Measurements from ENCODE around the gene KCNQ1. TPM values are rescaled to one million over a fixed set of nuclear protein-coding genes. Genes with fewer than 3 reads are reported as not detected.

Gene KCNQ1
- total RNA-seq, 1 experiment from 2014 or later, result 1.0 TPM

DNA sequence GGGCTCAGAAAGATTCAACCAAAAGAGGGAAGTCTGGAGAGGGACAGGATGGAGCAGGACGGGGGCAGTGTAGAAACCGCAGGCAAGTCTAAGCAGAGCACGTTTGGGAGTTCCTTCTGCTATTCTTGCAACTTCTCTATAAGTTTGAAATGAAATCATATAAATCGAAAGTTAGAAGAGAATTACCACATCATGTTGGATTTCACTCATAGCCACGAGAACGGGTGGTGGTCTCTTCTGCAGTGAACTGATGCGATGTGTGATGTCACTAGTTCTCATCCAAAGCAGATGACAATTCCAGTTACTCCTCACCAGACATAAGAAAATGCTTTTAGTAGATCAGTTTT, 36.0 kb downstream of the KCNQ1 start:
- TF ChIP-seq, protein P1, sequence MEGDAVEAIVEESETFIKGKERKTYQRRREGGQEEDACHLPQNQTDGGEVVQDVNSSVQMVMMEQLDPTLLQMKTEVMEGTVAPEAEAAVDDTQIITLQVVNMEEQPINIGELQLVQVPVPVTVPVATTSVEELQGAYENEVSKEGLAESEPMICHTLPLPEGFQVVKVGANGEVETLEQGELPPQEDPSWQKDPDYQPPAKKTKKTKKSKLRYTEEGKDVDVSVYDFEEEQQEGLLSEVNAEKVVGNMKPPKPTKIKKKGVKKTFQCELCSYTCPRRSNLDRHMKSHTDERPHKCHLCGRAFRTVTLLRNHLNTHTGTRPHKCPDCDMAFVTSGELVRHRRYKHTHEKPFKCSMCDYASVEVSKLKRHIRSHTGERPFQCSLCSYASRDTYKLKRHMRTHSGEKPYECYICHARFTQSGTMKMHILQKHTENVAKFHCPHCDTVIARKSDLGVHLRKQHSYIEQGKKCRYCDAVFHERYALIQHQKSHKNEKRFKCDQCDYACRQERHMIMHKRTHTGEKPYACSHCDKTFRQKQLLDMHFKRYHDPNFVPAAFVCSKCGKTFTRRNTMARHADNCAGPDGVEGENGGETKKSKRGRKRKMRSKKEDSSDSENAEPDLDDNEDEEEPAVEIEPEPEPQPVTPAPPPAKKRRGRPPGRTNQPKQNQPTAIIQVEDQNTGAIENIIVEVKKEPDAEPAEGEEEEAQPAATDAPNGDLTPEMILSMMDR (IDR thresholded peaks at IDR 0.05; ENCODE audit: insufficient read depth in 1 of 2, low read depth in 1 of 2, low read length in 1 of 2, severe bottlenecking in 1 of 2, unreplicated experiment in 1 of 2), result no peak
- H3K27ac Mint-ChIP-seq (ENCODE audit: unreplicated experiment), result no peak overlapping the region
- Histone ChIP-seq H3K4me1 (no peaks in the 10 kb centered on the region), H3K36me3 (ENCODE audit: control insufficient read depth, insufficient read depth, low read length) (no peaks in the 10 kb centered on the region), H3K4me3 (ENCODE audit: low read depth, low read length) (no peak overlapping the region), H3K9me3 (peaks cover 23% of the 10 kb centered on the region), H3K27me3 (replicated peaks; ENCODE audit: control insufficient read depth, insufficient read depth, low read length) (no peaks in the 10 kb centered on the region)
- peaks cover 31% of the 10 kb centered on the region for H3K9me3 Mint-ChIP-seq (ENCODE audit: unreplicated experiment)
- H3K36me3 Mint-ChIP-seq (ENCODE audit: insufficient read depth, unreplicated experiment), result no peaks in the 10 kb centered on the region
- BruUV-seq (replicated peaks), result no TSS peak
- ChIA-PET POLR2A (no interaction called here), CTCF (no interaction called here)
- H3K4me1 Mint-ChIP-seq (ENCODE audit: low read depth, unreplicated experiment), result no peaks in the 10 kb centered on the region
- no peak for DNase-seq
- H3K27me3 Mint-ChIP-seq (ENCODE audit: insufficient read depth, unreplicated experiment), result peaks cover 12% of the 10 kb centered on the region
- intact Hi-C loops (cut with micrococcal nuclease; ENCODE audit: unreplicated experiment), result no loop called here
- H3K4me3 Mint-ChIP-seq (ENCODE audit: unreplicated experiment), result no peak overlapping the region

DNA sequence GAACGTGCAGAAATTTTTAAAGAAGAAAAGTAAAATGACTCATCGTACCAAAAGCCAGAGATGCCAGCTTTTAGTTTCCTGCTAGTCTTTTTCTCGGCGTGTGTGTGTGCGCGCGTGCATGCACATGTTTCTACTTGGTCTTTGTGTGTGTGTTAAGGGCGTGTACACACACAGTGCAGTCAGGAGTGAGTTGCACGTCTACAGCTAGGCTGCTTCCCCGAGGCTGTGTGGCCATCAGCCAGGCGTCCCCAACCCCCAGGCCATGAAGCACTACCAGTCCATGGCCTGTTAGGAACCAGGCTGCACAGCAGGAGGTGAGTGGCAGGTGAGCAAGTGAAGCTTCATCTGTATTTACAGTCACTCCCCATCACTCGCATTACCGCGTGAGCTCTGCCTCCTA, 36.4 kb downstream of the KCNQ1 start:
- no TSS peak for BruUV-seq (replicated peaks)
- ChIA-PET POLR2A (no interaction called here), CTCF (no interaction called here)
- no peaks in the 10 kb centered on the region for H3K36me3 Mint-ChIP-seq (ENCODE audit: insufficient read depth, unreplicated experiment)
- H3K27me3 Mint-ChIP-seq (ENCODE audit: insufficient read depth, unreplicated experiment), result peaks cover 12% of the 10 kb centered on the region
- H3K27ac Mint-ChIP-seq (ENCODE audit: unreplicated experiment), result no peak overlapping the region
- TF ChIP-seq, protein P1 (IDR thresholded peaks at IDR 0.05; ENCODE audit: insufficient read depth in 1 of 2, low read depth in 1 of 2, low read length in 1 of 2, severe bottlenecking in 1 of 2, unreplicated experiment in 1 of 2), result no peak
- no peaks in the 10 kb centered on the region for H3K4me1 Mint-ChIP-seq (ENCODE audit: low read depth, unreplicated experiment)
- H3K36me3 ChIP-seq (ENCODE audit: control insufficient read depth, insufficient read depth, low read length), result no peaks in the 10 kb centered on the region
- no peak for DNase-seq
- H3K27me3 ChIP-seq (replicated peaks; ENCODE audit: control insufficient read depth, insufficient read depth, low read length), result no peaks in the 10 kb centered on the region
- no peak overlapping the region for H3K4me3 Mint-ChIP-seq (ENCODE audit: unreplicated experiment)
- H3K4me1 ChIP-seq, result no peaks in the 10 kb centered on the region
- peaks cover 35% of the 10 kb centered on the region for H3K9me3 Mint-ChIP-seq (ENCODE audit: unreplicated experiment)
- intact Hi-C loops (cut with micrococcal nuclease; ENCODE audit: unreplicated experiment), result no loop called here
- H3K4me3 ChIP-seq (ENCODE audit: low read depth, low read length), result no peak overlapping the region
- peaks cover 23% of the 10 kb centered on the region for H3K9me3 ChIP-seq

DNA sequence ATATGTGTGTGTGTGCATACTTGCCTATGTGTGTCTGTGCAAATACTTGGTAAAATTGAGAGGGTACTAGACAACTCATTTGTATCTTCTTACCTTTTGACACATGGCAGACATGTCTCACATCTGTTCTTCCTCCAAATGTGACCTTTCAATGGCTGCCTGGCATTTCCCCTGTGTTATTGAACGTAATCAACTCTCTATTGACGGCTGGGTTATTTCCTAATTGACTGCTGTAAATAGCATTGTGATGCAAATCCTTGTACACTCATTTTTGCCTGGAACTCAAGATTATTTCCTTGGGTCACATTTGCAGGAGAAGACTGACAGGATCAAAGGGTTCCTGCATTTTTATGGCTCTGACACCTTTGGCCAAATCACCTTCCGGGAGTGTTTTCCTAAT, 37.4 kb downstream of the KCNQ1 start:
- Mint-ChIP-seq H3K36me3 (ENCODE audit: insufficient read depth, unreplicated experiment) (no peaks in the 10 kb centered on the region), H3K9me3 (ENCODE audit: unreplicated experiment) (peaks cover 41% of the 10 kb centered on the region), H3K27me3 (ENCODE audit: insufficient read depth, unreplicated experiment) (peaks cover 12% of the 10 kb centered on the region), H3K4me3 (ENCODE audit: unreplicated experiment) (no peak overlapping the region), H3K27ac (ENCODE audit: unreplicated experiment) (no peak overlapping the region), H3K4me1 (ENCODE audit: low read depth, unreplicated experiment) (no peaks in the 10 kb centered on the region)
- ChIA-PET CTCF (no interaction called here), POLR2A (no interaction called here)
- H3K4me1 ChIP-seq, result no peaks in the 10 kb centered on the region
- TF ChIP-seq, protein P1 (IDR thresholded peaks at IDR 0.05; ENCODE audit: insufficient read depth in 1 of 2, low read depth in 1 of 2, low read length in 1 of 2, severe bottlenecking in 1 of 2, unreplicated experiment in 1 of 2), result no peak
- H3K36me3 ChIP-seq (ENCODE audit: control insufficient read depth, insufficient read depth, low read length), result no peaks in the 10 kb centered on the region
- no peak overlapping the region for H3K4me3 ChIP-seq (ENCODE audit: low read depth, low read length)
- no peak for DNase-seq
- intact Hi-C loops (cut with micrococcal nuclease; ENCODE audit: unreplicated experiment), result no loop called here
- H3K27me3 ChIP-seq (replicated peaks; ENCODE audit: control insufficient read depth, insufficient read depth, low read length), result no peaks in the 10 kb centered on the region
- BruUV-seq (replicated peaks), result no TSS peak
- H3K9me3 ChIP-seq, result peaks cover 28% of the 10 kb centered on the region

Data from Caco-2 (cell line).